NCI-H1694 treated with DMSO at 0.1 percent for 48 hours (cell line): ENCODE results near the gene COMTD1.
A peak's percentile ranks its signal among the peaks of the same experiment; 100 is the strongest.

Experiments used
- DNase-seq: peaks from one replicate; lab custom pipeline; 2025; lab: John Stamatoyannopoulos, UW

COMTD1 gene

DNA sequence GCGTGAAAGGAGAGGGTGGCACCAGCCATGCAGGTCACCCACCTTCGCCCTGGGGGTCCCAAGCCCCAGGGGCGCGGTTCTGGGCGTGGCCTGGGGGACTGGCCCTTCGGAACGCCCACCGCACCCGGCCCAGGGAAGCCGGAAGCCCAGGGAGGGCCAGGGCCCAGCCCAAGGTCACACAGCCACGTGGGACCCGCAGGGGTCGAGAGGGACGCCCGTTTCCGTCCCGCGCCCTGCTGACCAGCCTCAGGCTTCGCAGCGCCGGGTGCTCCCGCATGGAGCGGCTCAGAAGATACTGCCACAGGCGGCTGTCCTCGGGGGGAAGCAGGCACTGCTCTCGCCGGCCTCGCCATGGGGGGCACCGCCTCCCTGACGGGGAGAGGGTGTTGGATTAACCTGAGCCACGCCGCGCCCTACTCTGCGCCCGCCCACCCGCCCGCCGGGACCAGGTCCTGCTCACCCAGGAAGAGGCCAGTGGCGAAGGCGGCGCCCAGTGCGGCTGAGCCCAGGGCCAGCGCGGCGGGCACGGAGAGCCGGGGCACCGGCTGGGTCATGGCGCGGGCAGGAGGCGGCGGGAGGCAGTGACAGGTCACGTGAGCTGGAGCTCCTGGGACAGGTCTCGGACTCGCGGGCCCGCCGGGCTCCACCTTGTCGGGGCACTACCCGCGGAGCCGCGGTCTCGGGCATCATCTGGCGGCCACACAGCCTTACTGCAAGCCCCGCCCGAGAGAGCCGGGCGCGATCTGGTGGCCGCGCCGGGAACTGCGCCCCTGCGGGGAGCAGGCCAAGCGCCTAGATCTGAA, at the start of gene COMTD1:
Gene COMTD1 (minus strand): TSS at position 583 of the 803 bp plus-strand sequence. CDS start 29 bp downstream, at position 554.
- DNase-seq, result peak; percentile 77

GRCh38 chr10:75283671-75284470, 48.1 kb upstream of the COMTD1 start:
- peak; percentile 62 for DNase-seq

DNA sequence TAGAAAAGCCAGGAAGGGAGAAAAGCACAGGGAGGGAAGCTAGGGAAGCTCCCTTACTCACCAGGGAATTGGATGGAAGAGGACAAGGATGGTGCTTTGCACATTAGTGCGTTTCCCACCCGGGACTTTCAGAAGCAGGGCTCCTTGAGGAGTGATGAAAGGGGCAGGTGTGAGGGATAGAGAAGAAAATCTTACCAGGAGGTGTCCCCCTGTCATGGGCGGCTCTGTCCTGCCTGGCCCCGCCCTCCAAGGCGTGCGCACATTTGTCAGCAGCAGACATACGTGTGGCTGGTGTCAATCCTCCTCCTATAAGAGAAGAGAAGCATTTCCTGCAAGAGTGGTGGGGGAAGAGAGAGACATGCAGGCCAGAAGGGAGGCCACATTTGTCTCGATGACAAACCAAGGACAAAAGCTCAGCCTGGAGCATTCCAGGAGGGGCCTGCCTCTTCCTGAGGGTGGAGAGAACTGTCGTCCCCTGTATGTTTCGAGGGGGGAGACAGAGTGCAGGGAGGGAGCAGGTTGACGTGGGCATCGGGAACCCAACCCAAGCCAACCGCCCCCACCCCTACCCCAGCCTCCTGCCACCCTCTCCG, 47.4 kb upstream of the COMTD1 start:
- DNase-seq, result no peak

DNA sequence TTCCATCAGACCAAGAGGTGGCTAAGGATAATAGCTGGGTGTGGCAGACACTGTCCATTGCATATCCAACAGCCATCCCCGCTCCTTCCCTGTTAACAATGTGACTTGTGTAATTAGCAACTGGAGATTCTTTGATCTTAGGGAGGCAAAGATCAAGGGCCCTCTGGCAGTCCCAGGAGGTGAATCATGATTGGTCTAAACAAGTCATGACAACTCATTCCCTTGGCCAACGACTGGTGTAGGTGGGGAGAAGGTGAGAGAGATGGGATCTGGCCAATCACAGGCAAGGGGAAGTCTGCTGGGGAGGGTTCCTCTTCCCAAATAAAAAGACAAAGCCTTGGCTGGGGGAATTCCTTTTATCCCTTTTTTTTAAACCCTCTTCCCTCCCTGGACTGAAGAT, 46.2 kb upstream of the COMTD1 start:
- DNase-seq, result no peak

DNA sequence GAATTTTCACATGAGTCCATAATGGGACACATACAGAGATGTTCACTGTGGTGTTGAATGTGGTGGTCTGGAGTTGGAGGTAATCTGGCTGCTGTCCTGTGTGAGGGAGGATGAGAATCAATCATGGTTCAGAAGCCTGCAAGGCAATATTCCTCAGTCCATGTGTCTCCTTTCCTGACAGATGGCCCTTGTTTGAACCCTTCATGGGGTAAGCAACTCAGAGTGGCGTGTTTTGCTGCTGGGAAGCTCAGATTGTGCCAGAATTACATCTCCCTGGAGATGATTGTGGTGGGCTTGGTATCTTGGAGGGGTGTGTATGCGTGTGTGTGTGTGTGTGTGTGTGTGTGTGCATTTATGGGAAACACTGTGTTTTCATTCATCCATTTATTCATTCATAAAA, 44.5 kb upstream of the COMTD1 start:
- DNase-seq, result no peak

GRCh38 chr10:75276069-75276872, 40.5 kb upstream of the COMTD1 start:
- no peak for DNase-seq

GRCh38 chr10:75272896-75273295, 37.1 kb upstream of the COMTD1 start:
- no peak for DNase-seq

DNA sequence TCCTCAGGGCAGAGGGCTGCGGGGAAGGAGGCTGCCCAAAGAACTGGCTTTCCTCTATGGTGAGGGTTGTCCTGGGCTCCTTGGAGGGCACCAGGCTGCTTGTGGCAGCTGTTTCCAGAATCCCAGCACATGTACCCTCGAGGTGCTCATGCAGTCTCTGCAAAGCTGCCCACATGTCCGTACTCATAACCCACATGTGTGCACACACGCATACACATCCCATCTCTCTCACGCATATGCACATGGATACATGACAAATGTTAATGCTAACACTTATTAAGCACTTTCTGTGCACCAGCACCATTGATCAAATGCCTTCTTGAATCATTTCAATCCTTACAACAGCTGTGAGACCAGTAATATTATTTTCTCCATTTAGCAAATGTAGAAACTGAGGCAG, 36.3 kb upstream of the COMTD1 start:
- DNase-seq, result no peak

- DNase-seq, result no peak
Observed at GRCh38 chr10:75269605-75270004, 33.8 kb upstream of the COMTD1 start.

GRCh38 chr10:75266945-75267344, 31.2 kb upstream of the COMTD1 start:
- DNase-seq, result no peak

GRCh38 chr10:75265856-75266255, 30.1 kb upstream of the COMTD1 start:
- DNase-seq, result no peak

GRCh38 chr10:75263806-75264205, 28.0 kb upstream of the COMTD1 start:
- DNase-seq, result no peak

GRCh38 chr10:75261813-75262705, 26.3 kb upstream of the COMTD1 start:
- DNase-seq, result peak; percentile 33

DNA sequence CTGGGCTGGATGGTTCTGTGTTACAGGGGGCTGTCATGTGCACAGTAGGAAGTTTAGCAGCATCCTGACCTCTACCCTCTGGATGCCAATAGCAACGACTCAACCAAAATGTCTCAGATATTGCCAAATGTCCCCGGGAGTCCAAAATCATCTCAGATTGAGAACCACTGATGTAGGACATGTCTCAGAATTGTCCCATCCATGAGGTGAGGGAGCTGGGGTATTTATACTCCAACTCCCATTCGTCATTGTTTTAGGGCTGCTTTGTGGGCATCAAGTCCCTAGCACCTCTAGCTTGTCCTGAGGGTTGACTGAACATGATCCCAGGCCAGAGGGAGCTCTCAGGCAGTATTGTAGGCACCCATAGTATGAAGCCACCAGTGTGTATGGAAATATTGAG, 25.2 kb upstream of the COMTD1 start:
- DNase-seq, result no peak

DNA sequence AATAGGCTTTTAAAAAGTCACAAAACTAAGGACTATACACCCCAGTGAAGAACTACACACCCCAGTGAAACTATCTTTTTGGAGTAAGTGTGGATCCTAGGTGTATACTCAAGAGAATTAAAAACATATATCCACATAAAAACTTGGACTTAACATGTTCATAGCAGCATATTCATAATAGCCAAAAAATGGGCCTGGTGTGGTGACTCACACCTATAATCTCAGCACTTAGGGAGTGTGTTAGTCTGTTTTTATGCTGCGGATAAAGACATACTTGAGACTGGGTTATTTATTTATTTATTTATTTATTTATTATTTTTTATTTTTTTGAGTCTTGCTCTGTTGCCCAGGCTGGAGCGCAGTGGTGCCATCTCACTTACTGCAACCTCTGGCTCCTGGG, 19.0 kb upstream of the COMTD1 start:
- DNase-seq, result no peak

DNA sequence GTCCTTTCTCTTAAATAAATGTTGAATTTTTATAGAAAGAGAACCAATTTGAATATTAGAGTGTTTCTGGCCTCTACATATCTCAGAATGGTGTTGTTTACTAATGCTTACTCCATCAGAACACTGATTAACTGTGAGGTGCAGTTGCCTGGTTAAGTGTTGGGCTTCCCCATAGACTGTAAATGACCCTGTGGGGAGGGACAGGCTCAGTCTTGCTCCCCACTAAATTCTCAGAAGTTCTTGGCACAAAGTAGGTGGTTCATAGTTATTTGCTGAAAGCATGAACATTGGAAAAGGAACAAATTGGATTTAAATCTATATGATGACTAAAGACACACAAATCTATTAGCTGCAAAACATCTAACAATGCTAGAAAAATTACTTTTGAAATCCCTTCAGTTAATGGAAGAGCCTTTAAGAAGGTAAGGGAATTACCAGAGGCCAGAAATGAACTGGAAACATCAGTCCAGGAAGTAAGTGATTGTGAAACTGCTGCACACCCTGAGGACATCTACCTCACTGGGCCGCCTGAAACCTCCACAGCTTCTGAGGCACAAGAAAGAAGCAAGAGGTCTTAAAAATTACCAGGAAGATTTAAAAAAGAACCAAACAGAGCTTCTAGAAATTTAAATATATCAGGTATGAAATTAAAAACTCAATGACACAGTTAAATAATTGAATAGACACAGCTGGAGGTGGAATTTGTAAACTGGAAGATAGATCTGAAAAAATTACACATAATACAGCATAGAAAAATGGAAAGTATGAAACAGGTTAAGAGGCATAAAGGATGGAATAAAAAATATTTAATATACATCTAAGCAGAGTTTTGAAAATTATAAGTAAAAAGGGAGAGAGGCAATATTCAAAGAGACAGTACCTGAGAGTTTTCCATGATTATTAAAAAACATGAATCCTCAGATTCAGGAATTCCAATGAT, 17.8 kb upstream of the COMTD1 start:
- no peak for DNase-seq

GRCh38 chr10:75250934-75251333, 15.2 kb upstream of the COMTD1 start:
- no peak for DNase-seq

DNA sequence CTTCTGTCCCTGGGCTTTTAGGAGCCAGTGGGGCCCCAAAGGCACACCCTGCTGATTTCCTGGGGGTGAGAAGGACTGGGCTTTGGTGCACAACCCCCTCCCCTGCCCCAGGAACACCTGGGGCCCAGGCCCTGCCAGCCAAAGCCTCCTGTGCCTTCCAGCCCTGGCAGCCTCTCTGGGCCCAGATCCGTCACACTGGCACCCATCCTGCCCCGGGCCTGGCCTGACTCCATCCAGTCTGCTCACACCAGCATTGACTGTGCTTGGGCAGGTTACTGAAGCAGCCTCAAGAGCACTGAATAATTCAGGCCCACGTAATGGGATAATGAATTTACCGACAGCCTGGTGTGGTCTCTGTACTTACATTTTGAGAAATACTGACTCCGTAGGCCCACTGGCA, 12.0 kb upstream of the COMTD1 start:
- peak; percentile 3 for DNase-seq

GRCh38 chr10:75246506-75246905, 10.7 kb upstream of the COMTD1 start:
- no peak for DNase-seq
